ENCODE measurements around the gene ENAH.

ENAH gene

GRCh38 chr1:225440380-225441221 lies 212.3 kb downstream of the ENAH start:
- DNase-seq (ENCODE audit: low read depth, low spot score), result no peak

- no peak for DNase-seq (ENCODE audit: low read depth, low spot score)
Observed at GRCh38 chr1:225437710-225438437, 215.0 kb downstream of the ENAH start.
